Astrocyte (in vitro differentiated cells and primary cell): ENCODE results near the gene CHST3. TPM values are rescaled to one million over a fixed set of nuclear protein-coding genes. Genes with fewer than 3 reads are reported as not detected.

Experiments used
- DNase-seq: peaks from one replicate; pipeline ENCODE4 v3.0.0-alpha.2; 2010; ENCODE audit warnings: low read depth
- FAIRE-seq: peaks from 2 replicates; lab custom pipeline; 2011; peaks lifted over from hg19 to GRCh38; lab: Jason Lieb, UNC
- H2AFZ ChIP-seq: 2 replicates; pipeline ENCODE4 v1.6.0; 2012; ENCODE audit warnings: low read depth, low read length, inconsistent platforms
- H3K27ac ChIP-seq: 2 replicates; pipeline ENCODE4 v1.5.1; 2011; ENCODE audit warnings: low read depth, low read length, inconsistent platforms
- H3K27me3 ChIP-seq: 2 replicates; pipeline ENCODE4 v1.6.0; 2011; ENCODE audit warnings: low read length, inconsistent platforms; ENCODE audit not compliant: insufficient read depth
- H3K36me3 ChIP-seq: 2 replicates; pipeline ENCODE4 v1.5.1; 2011; ENCODE audit warnings: low read length, inconsistent platforms; ENCODE audit not compliant: insufficient read depth
- H3K4me1 ChIP-seq: 2 replicates; pipeline ENCODE4 v1.5.1; 2011; ENCODE audit warnings: low read length, inconsistent platforms; ENCODE audit not compliant: insufficient read depth
- H3K4me2 ChIP-seq: 2 replicates; pipeline ENCODE4 v1.6.0; 2012; ENCODE audit warnings: low read length, inconsistent platforms
- H3K4me3 ChIP-seq: 2 replicates; pipeline ENCODE4 v1.5.1; 2011; ENCODE audit warnings: low read depth, mild to moderate bottlenecking, low read length, inconsistent platforms; ENCODE audit not compliant: insufficient read depth
- H3K79me2 ChIP-seq: 2 replicates; pipeline ENCODE4 v1.6.0; 2012; ENCODE audit warnings: mild to moderate bottlenecking, low read length, inconsistent platforms; ENCODE audit not compliant: insufficient read depth
- H3K9ac ChIP-seq: 2 replicates; pipeline ENCODE4 v1.6.0; 2012; ENCODE audit warnings: mild to moderate bottlenecking, low read length, inconsistent platforms
- H3K9me3 ChIP-seq: 2 replicates; pipeline ENCODE4 v1.5.1; 2012; ENCODE audit warnings: low read depth, mild to moderate bottlenecking, low read length, inconsistent platforms; ENCODE audit not compliant: insufficient read depth
- H4K20me1 ChIP-seq: 2 replicates; pipeline ENCODE4 v1.6.0; 2012; ENCODE audit warnings: low read length, inconsistent platforms; ENCODE audit not compliant: insufficient read depth
- H3K27ac Mint-ChIP-seq: one replicate; pipeline ENCODE4 v1.8.0; 2021; ENCODE audit warnings: mild to moderate bottlenecking, mixed read lengths; ENCODE audit not compliant: unreplicated experiment
- H3K27me3 Mint-ChIP-seq: one replicate; pipeline ENCODE4 v1.8.0; 2021; ENCODE audit warnings: low read depth, mixed read lengths; ENCODE audit not compliant: unreplicated experiment
- H3K36me3 Mint-ChIP-seq: one replicate; pipeline ENCODE4 v1.8.0; 2021; ENCODE audit warnings: low read depth, mixed read lengths; ENCODE audit not compliant: unreplicated experiment
- H3K4me1 Mint-ChIP-seq: one replicate; pipeline ENCODE4 v1.8.0; 2021; ENCODE audit warnings: low read depth, mixed read lengths; ENCODE audit not compliant: unreplicated experiment
- H3K4me3 Mint-ChIP-seq: one replicate; pipeline ENCODE4 v1.8.0; 2021; ENCODE audit warnings: mild to moderate bottlenecking, moderate library complexity, mixed read lengths; ENCODE audit not compliant: unreplicated experiment
- H3K9me3 Mint-ChIP-seq: one replicate; pipeline ENCODE4 v1.8.0; 2021; ENCODE audit warnings: mild to moderate bottlenecking, mixed read lengths; ENCODE audit not compliant: unreplicated experiment
- EZH2 ChIP-seq: IDR thresholded peaks from 2 replicates; pipeline ENCODE4 v1.6.1; 2012; ENCODE audit warnings: mild to moderate bottlenecking, low read length, inconsistent platforms; ENCODE audit not compliant: insufficient read depth
- total RNA-seq: library from RNA; stranded (reverse); gene quantifications from 2 replicates; pipeline ENCODE4 v1.2.1, GENCODE V29; 2021
- TF ChIP-seq, protein P1 (sequence below): IDR thresholded peaks from 2 replicates; pipeline ENCODE4 v1.5.1; 2011; ENCODE audit warnings: low read depth, mild to moderate bottlenecking, inconsistent platforms, low read length, moderate library complexity; ENCODE audit not compliant: insufficient read depth

Gene CHST3
- total RNA-seq, 1 donor from 2014 or later, result 43.5 TPM

- TF ChIP-seq, protein P1, sequence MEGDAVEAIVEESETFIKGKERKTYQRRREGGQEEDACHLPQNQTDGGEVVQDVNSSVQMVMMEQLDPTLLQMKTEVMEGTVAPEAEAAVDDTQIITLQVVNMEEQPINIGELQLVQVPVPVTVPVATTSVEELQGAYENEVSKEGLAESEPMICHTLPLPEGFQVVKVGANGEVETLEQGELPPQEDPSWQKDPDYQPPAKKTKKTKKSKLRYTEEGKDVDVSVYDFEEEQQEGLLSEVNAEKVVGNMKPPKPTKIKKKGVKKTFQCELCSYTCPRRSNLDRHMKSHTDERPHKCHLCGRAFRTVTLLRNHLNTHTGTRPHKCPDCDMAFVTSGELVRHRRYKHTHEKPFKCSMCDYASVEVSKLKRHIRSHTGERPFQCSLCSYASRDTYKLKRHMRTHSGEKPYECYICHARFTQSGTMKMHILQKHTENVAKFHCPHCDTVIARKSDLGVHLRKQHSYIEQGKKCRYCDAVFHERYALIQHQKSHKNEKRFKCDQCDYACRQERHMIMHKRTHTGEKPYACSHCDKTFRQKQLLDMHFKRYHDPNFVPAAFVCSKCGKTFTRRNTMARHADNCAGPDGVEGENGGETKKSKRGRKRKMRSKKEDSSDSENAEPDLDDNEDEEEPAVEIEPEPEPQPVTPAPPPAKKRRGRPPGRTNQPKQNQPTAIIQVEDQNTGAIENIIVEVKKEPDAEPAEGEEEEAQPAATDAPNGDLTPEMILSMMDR, result no peak
- TF ChIP-seq EZH2, result no peak
- Histone ChIP-seq H3K27ac (no peak overlapping the region), H3K4me3 (no peak overlapping the region), H3K27me3 (no peaks in the 10 kb centered on the region), H3K9me3 (no peaks in the 10 kb centered on the region), H3K79me2 (peaks cover 75% of the 10 kb centered on the region), H3K9ac (no peak overlapping the region), H4K20me1 (peaks cover 80% of the 10 kb centered on the region), H2AFZ (no peak overlapping the region), H3K36me3 (no peaks in the 10 kb centered on the region), H3K4me2 (no peak overlapping the region), H3K4me1 (peaks cover 62% of the 10 kb centered on the region)
- no peak for FAIRE-seq
- no peak overlapping the region for H3K4me3 Mint-ChIP-seq
- H3K9me3 Mint-ChIP-seq, result no peaks in the 10 kb centered on the region
- H3K27ac Mint-ChIP-seq, result peak overlapping the region; percentile 41
- peaks cover 3% of the 10 kb centered on the region for H3K36me3 Mint-ChIP-seq
- H3K4me1 Mint-ChIP-seq, result peaks cover 72% of the 10 kb centered on the region
- H3K27me3 Mint-ChIP-seq, result no peaks in the 10 kb centered on the region
- DNase-seq, result no peak
Observed at GRCh38 chr10:71972746-71973695, 8.8 kb downstream of the CHST3 start.

- H3K4me3 Mint-ChIP-seq, result peak overlapping the region; percentile 62
- no peak for DNase-seq
- Histone ChIP-seq H2AFZ (no peak overlapping the region), H3K79me2 (peaks cover 78% of the 10 kb centered on the region), H3K4me1 (peaks cover 59% of the 10 kb centered on the region), H3K4me2 (peak overlapping the region; percentile 61), H3K9me3 (no peaks in the 10 kb centered on the region), H3K27ac (peak overlapping the region; percentile 50), H4K20me1 (peaks cover 75% of the 10 kb centered on the region), H3K36me3 (no peaks in the 10 kb centered on the region), H3K4me3 (no peak overlapping the region), H3K27me3 (no peaks in the 10 kb centered on the region), H3K9ac (peak overlapping the region; percentile 14)
- TF ChIP-seq, protein P1, result no peak
- TF ChIP-seq EZH2, result no peak
- no peaks in the 10 kb centered on the region for H3K27me3 Mint-ChIP-seq
- H3K9me3 Mint-ChIP-seq, result no peaks in the 10 kb centered on the region
- peaks cover 3% of the 10 kb centered on the region for H3K36me3 Mint-ChIP-seq
- FAIRE-seq, result no peak
- peaks cover 71% of the 10 kb centered on the region for H3K4me1 Mint-ChIP-seq
- peak overlapping the region; percentile 41 for H3K27ac Mint-ChIP-seq
Observed at GRCh38 chr10:71973777-71974488, 9.7 kb downstream of the CHST3 start.
